Ectodermal cell (in vitro differentiated cells): ENCODE results near the gene SAPCD2.

ENCODE experiments used
- H3K27ac ChIP-seq: 2 replicates; pipeline ENCODE4 v1.7.0; 2013; ENCODE audit warnings: mild to moderate bottlenecking, low read depth, low read length; ENCODE audit not compliant: insufficient read depth, poor library complexity, severe bottlenecking
- H3K27me3 ChIP-seq: 2 replicates; pipeline ENCODE4 v1.7.0; 2013; ENCODE audit warnings: mild to moderate bottlenecking, low read length; ENCODE audit not compliant: insufficient read depth, control insufficient read depth, poor library complexity, severe bottlenecking
- H3K36me3 ChIP-seq: one replicate; pipeline ENCODE4 v1.7.0; 2013; ENCODE audit warnings: low read length; ENCODE audit not compliant: control insufficient read depth, insufficient read depth
- H3K4me1 ChIP-seq: one replicate; pipeline ENCODE4 v1.7.0; 2013; ENCODE audit warnings: low read length; ENCODE audit not compliant: control insufficient read depth, insufficient read depth
- H3K4me3 ChIP-seq: 2 replicates; pipeline ENCODE4 v1.7.0; 2013; ENCODE audit warnings: low read depth, low read length, control low read depth; ENCODE audit not compliant: insufficient read depth
- H3K9me3 ChIP-seq: 2 replicates; pipeline ENCODE4 v1.7.0; 2013; ENCODE audit warnings: mild to moderate bottlenecking, low read length, moderate library complexity; ENCODE audit not compliant: control insufficient read depth
- WGBS, 2 experiments: methylation state at CpG; one replicate each; pipeline ENCODE4 v1.1.7; 2013; ENCODE audit warnings: missing lambda C conversion rate in 2 of 2; 5-methylcytosine and 5-hydroxymethylcytosine counted together

Gene SAPCD2

GRCh38 chr9:137112564-137113384 lies 42.4 kb upstream of the SAPCD2 start:
- H3K27me3 ChIP-seq: peaks cover 37% of the 10 kb centered on the region
- no peaks in the 10 kb centered on the region for H3K4me1 ChIP-seq
- H3K36me3 ChIP-seq: no peaks in the 10 kb centered on the region
- WGBS, 2 experiments: 91 to 92% methylated on average over 42 of the region's 42 CpGs
- H3K4me3 ChIP-seq: no peak overlapping the region
- H3K27ac ChIP-seq: no peak overlapping the region
- no peaks in the 10 kb centered on the region for H3K9me3 ChIP-seq

GRCh38 chr9:137111788-137112563 lies 41.6 kb upstream of the SAPCD2 start:
- Histone ChIP-seq H3K4me1 (no peaks in the 10 kb centered on the region), H3K27me3 (peaks cover 37% of the 10 kb centered on the region), H3K9me3 (no peaks in the 10 kb centered on the region), H3K4me3 (no peak overlapping the region), H3K36me3 (no peaks in the 10 kb centered on the region), H3K27ac (no peak overlapping the region)
- 87 to 88% methylated on average over 35 of the region's 35 CpGs for WGBS, 2 experiments

- Histone ChIP-seq H3K9me3 (no peaks in the 10 kb centered on the region), H3K27me3 (peaks cover 34% of the 10 kb centered on the region), H3K27ac (no peak overlapping the region), H3K4me1 (no peaks in the 10 kb centered on the region), H3K4me3 (no peak overlapping the region), H3K36me3 (no peaks in the 10 kb centered on the region)
- WGBS, 2 experiments: 86 to 88% methylated on average over 28 of the region's 28 CpGs
These were observed 40.8 kb upstream of the SAPCD2 start for GRCh38 chr9:137110911-137111787.

GRCh38 chr9:137110147-137110910 lies 40.0 kb upstream of the SAPCD2 start:
- H3K4me1 ChIP-seq: no peaks in the 10 kb centered on the region
- 92% methylated on average over 38 of the region's 38 CpGs for WGBS, 2 experiments
- H3K27ac ChIP-seq: no peak overlapping the region
- no peaks in the 10 kb centered on the region for H3K9me3 ChIP-seq
- H3K27me3 ChIP-seq: peaks cover 26% of the 10 kb centered on the region
- peaks cover 5% of the 10 kb centered on the region for H3K36me3 ChIP-seq
- no peak overlapping the region for H3K4me3 ChIP-seq

GRCh38 chr9:137109250-137110146 lies 39.1 kb upstream of the SAPCD2 start:
- Histone ChIP-seq H3K27me3 (peaks cover 18% of the 10 kb centered on the region), H3K27ac (no peak overlapping the region), H3K9me3 (no peaks in the 10 kb centered on the region), H3K4me1 (no peaks in the 10 kb centered on the region), H3K4me3 (no peak overlapping the region), H3K36me3 (peaks cover 5% of the 10 kb centered on the region)
- WGBS, 2 experiments: 88 to 91% methylated on average over 34 of the region's 34 CpGs

- Histone ChIP-seq H3K4me1 (no peaks in the 10 kb centered on the region), H3K27me3 (peaks cover 12% of the 10 kb centered on the region), H3K4me3 (no peak overlapping the region), H3K9me3 (no peaks in the 10 kb centered on the region), H3K36me3 (peaks cover 8% of the 10 kb centered on the region), H3K27ac (no peak overlapping the region)
- WGBS, 2 experiments: 92 to 93% methylated on average over 29 of the region's 29 CpGs
These were observed 38.4 kb upstream of the SAPCD2 start for GRCh38 chr9:137108608-137109249.

GRCh38 chr9:137107982-137108381 lies 37.6 kb upstream of the SAPCD2 start:
- Histone ChIP-seq H3K4me1 (no peaks in the 10 kb centered on the region), H3K36me3 (peaks cover 15% of the 10 kb centered on the region), H3K9me3 (no peaks in the 10 kb centered on the region), H3K27ac (no peak overlapping the region), H3K27me3 (peaks cover 4% of the 10 kb centered on the region), H3K4me3 (no peak overlapping the region)
- 97% methylated on average over 17 of the region's 17 CpGs for WGBS, 2 experiments

- H3K4me3 ChIP-seq: no peak overlapping the region
- WGBS, 2 experiments: 97% methylated on average over 27 of the region's 27 CpGs
- no peaks in the 10 kb centered on the region for H3K27me3 ChIP-seq
- H3K4me1 ChIP-seq: no peaks in the 10 kb centered on the region
- no peak overlapping the region for H3K27ac ChIP-seq
- no peaks in the 10 kb centered on the region for H3K9me3 ChIP-seq
- H3K36me3 ChIP-seq: peaks cover 21% of the 10 kb centered on the region
These were observed 37.1 kb upstream of the SAPCD2 start for GRCh38 chr9:137107312-137107921.
